IPS-20b (cell line): ENCODE measurements around the gene SLC25A46.
A peak's percentile ranks its signal among the peaks of the same experiment; 100 is the strongest.
"Not testable (repeated sequence)": the region's sequence is repeated elsewhere in the genome, so short reads cannot be mapped to it uniquely, and the experiment has no call there.

Experiments
- H3K27ac ChIP-seq: one replicate; pipeline ENCODE4 v1.5.1; 2013; ENCODE audit warnings: low read length
- H3K27me3 ChIP-seq: 2 replicates; pipeline ENCODE4 v1.6.1; 2013; ENCODE audit warnings: mild to moderate bottlenecking, low read length, inconsistent platforms; ENCODE audit not compliant: insufficient read depth
- H3K36me3 ChIP-seq: 2 replicates; pipeline ENCODE4 v1.6.1; 2013; ENCODE audit warnings: low read depth, mild to moderate bottlenecking, inconsistent platforms, low read length, moderate library complexity; ENCODE audit not compliant: insufficient read depth
- H3K4me1 ChIP-seq: 2 replicates; pipeline ENCODE4 v1.6.1; 2013; ENCODE audit warnings: mild to moderate bottlenecking, control low read depth, inconsistent platforms, low read length, moderate library complexity; ENCODE audit not compliant: insufficient read depth
- H3K4me3 ChIP-seq: 2 replicates; pipeline ENCODE4 v1.5.1; 2013; ENCODE audit warnings: mild to moderate bottlenecking, low read length, inconsistent platforms
- H3K9ac ChIP-seq: 2 replicates; pipeline ENCODE4 v1.6.1; 2013; ENCODE audit warnings: low read depth, mild to moderate bottlenecking, inconsistent platforms, low read length, moderate library complexity
- H3K9me3 ChIP-seq: 2 replicates; pipeline ENCODE4 v1.6.1; 2013; ENCODE audit warnings: mild to moderate bottlenecking, low read depth, low read length, inconsistent platforms; ENCODE audit not compliant: insufficient read depth

SLC25A46 gene

DNA sequence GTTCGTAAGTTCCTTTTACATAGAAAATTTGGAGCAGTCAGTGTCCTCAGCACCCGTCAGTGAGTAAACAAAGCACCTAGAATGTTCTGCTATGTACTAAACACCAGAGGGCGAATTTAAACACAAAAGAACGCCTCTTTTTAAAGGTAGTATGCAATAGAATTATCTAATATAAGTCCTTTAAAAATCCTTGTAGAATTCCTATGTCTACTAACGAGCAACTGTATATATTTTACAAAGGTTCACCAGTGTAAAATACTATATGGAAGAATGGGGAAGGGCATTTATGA lies 11.8 kb upstream of the SLC25A46 start:
- Histone ChIP-seq H3K27me3 (no peaks in the 10 kb centered on the region), H3K27ac (no peak overlapping the region), H3K4me1 (no peaks in the 10 kb centered on the region), H3K9ac (peak overlapping the region; percentile 40; the same call in 1 of the 2 replicates), H3K4me3 (peak overlapping the region; percentile 76), H3K36me3 (no peaks in the 10 kb centered on the region), H3K9me3 (no peaks in the 10 kb centered on the region)

DNA sequence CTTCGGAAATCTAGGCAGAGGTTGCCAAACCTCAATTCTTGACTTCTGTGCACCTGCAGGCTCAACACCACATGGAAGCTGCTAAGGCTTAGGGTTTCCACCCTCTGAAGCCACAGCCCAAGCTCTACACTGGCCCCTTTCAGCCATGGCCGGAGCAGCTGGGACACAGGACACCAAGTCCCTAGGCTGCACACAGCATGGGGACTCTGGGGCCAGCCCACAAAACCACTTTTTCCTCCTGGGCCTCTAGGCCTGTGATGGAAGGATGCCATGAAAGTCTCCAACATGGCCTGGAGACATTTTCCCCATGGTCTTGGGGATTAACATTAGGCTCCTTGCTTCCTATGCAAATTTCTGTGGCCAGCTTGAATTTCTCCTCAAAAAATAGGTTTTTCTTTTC lies 7.3 kb upstream of the SLC25A46 start:
- not testable (repeated sequence) for H3K4me1 ChIP-seq, H3K27ac ChIP-seq, H3K27me3 ChIP-seq

DNA sequence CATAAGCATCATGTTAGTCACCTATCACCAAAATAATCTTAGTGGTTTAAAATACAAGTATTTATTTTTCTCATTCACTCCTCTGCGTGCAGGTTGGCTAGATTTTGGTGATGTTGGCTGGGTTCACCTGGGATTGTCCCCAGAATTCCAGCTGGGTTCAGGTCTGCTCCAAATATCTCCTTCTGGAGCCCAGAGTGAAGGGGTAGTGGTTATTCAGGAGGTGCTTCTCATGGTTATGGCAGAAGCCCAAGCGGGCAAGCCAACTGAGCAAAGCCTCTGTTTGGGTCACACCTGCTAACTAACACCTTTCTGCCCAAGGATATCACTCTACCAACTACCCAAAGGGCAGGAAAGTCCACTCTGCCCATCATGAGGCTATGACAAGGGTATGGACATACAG lies 4.7 kb upstream of the SLC25A46 start:
- Histone ChIP-seq H3K4me1 (no peaks in the 10 kb centered on the region), H3K27ac (no peak overlapping the region), H3K36me3 (no peaks in the 10 kb centered on the region), H3K27me3 (0 out of 2 replicates have a peak, but pooled peaks cover 4% of the 10 kb centered on the region), H3K9me3 (no peaks in the 10 kb centered on the region), H3K4me3 (no peak overlapping the region), H3K9ac (no peak overlapping the region)

More for the DNA sequence above, 7.3 kb upstream of the SLC25A46 start:
- not testable (repeated sequence) for H3K9me3 ChIP-seq, H3K9ac ChIP-seq, H3K36me3 ChIP-seq, H3K4me3 ChIP-seq

DNA sequence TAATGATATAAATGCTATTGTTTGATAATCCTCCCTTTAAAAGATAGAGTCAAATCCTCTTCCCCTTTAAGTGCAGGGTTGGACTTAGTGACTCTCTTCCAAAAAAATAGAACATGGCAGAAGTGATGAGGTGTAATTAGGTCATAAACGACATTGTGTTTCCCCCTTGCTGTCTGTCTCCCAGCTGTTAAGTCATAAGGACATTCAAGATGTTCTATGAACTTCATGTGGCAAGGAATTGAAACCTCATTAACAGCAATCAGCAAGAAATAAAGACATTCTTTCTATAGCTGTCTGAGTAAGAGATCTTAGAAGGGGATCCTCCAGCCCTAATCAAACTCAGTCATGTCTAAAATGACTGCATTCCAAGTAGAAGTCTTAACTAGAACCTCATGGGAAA lies 3.3 kb upstream of the SLC25A46 start:
- H3K36me3 ChIP-seq: no peaks in the 10 kb centered on the region
- H3K9me3 ChIP-seq: no peaks in the 10 kb centered on the region
- 0 out of 2 replicates have a peak, but pooled peaks cover 4% of the 10 kb centered on the region for H3K27me3 ChIP-seq
- H3K9ac ChIP-seq: no peak overlapping the region
- H3K4me1 ChIP-seq: no peaks in the 10 kb centered on the region
- no peak overlapping the region for H3K27ac ChIP-seq
- H3K4me3 ChIP-seq: no peak overlapping the region

DNA sequence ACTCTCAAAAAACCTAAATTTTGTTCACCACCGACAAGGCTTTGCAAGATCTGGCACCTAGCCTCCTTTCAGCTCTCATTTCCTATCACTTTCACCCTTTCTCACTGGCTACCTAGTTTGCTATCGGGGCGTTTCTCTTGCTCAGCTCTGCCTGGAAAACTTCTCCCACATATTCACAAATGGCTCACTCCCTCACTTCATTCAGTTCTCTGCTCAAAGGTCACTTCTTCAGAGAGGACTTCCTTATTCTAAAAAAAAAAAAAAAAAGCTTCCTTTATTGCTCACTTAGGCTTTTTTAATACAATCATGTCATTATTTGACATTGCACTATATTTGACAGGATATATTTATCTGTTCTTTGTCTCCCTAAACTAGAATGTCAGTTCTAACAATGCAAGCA lies 2.1 kb upstream of the SLC25A46 start:
- Histone ChIP-seq H3K4me3 (no peak overlapping the region), H3K9ac (no peak overlapping the region), H3K4me1 (no peaks in the 10 kb centered on the region), H3K27me3 (0 out of 2 replicates have a peak, but pooled peaks cover 4% of the 10 kb centered on the region), H3K36me3 (no peaks in the 10 kb centered on the region), H3K27ac (no peak overlapping the region), H3K9me3 (no peaks in the 10 kb centered on the region)

DNA sequence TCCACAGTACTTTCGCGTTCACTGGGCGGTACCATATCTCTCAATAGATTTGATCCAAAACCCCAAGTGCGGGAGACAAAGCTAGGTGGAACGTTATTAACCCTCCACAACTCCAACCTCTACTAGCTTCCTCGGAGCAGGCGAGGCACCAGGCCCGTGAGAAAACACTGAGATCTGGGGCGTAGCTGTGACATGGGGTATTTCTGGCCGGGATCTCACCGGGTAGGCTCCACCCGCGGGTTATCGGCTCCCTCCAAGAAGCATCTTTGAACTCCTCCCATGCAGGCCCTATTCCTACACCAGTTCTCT lies 350 bp upstream of the SLC25A46 start:
- Histone ChIP-seq H3K9ac (peak overlapping the region; percentile 63; the same call in 1 of the 2 replicates), H3K36me3 (no peaks in the 10 kb centered on the region), H3K4me1 (no peaks in the 10 kb centered on the region), H3K27me3 (0 out of 2 replicates have a peak, but pooled peaks cover 4% of the 10 kb centered on the region), H3K9me3 (no peaks in the 10 kb centered on the region), H3K27ac (no peak overlapping the region), H3K4me3 (peak overlapping the region; percentile 83)

DNA sequence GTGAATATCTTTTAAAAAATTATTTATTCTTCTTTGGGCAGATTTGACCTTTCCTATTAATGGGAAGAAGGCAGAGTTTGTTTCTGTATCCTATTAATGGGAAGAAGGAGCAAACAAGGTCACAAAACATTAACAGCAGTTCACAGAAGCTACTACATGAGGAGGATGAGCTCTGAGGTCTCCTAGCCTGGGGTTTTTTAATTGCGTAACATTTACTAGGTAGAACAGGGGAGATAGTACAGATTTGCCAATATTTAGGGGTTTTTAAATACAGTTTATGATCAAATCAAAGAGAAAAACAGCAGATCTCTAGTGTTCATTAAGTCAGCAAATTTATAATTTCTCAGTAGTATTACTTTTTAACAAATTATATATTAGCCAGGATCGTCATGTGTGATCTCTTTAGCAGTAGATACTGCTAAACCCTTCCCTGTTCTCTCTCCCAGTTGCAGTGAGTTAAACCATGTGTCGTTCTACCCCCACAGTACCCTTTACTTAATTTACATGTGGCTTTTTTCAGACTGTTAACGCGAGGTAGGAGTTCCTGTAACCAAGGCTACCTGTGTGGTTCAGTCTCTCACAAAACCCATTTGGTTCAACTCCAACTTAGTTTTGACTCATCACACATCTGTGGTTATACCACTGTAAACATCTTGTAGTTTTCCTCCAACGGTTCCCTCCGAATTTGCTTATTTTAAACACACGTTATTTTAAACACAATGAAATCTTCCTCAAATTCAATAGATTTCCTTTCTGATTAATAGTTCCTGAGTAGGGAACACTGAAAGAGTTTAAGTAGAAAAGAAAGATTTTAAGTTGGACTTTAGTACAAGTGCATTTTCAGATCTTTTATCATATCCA lies 13.3 kb downstream of the SLC25A46 start:
- no peak overlapping the region for H3K4me3 ChIP-seq
- H3K4me1 ChIP-seq: no peaks in the 10 kb centered on the region
- no peak overlapping the region for H3K27ac ChIP-seq
- peaks cover 21% of the 10 kb centered on the region for H3K36me3 ChIP-seq
- H3K9me3 ChIP-seq: no peaks in the 10 kb centered on the region
- no peak overlapping the region for H3K9ac ChIP-seq
- H3K27me3 ChIP-seq: no peaks in the 10 kb centered on the region

DNA sequence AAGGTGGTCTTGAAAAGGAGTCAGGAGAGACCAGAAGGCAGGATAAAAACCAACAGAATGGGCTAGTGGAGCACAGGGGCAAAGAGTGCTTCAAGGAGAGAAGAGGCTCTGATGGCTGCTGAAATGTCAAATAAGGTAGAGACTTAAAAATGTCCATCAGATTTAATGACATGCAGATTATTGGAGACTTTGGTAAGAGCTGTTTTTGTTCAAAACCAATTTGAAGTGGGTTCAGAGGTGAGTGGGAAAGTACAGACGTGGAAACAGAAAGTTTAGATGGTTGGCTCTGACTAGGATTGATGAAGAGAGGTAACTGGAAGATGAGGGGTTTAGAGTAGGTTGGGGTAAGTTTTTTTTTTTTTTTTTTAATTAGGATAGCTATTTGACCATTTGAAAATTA lies 14.1 kb downstream of the SLC25A46 start:
- H3K36me3 ChIP-seq: peaks cover 24% of the 10 kb centered on the region
- no peaks in the 10 kb centered on the region for H3K27me3 ChIP-seq
- H3K9ac ChIP-seq: no peak overlapping the region
- H3K4me3 ChIP-seq: no peak overlapping the region
- H3K27ac ChIP-seq: no peak overlapping the region
- no peaks in the 10 kb centered on the region for H3K4me1 ChIP-seq
- H3K9me3 ChIP-seq: no peaks in the 10 kb centered on the region

DNA sequence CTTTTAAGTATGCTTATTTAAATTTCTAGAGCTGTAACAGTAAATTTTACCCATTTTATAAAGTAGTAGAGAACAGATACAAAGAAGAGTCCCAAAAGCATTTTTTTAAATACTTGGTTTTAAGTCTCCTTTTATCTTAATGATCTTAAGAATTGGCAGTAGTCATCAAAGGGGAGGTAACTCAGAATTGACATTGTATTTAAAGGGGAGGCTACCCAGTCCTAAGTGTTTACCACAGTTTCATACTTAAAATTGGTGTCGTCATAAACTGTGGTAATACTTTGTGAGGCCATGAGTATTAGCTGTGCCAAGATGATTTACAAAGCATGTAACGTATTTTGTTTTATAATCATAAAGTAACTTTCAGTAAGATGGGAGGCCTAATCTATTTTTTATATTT lies 14.8 kb downstream of the SLC25A46 start:
- H3K27ac ChIP-seq: no peak overlapping the region
- H3K4me3 ChIP-seq: no peak overlapping the region
- no peaks in the 10 kb centered on the region for H3K27me3 ChIP-seq
- no peaks in the 10 kb centered on the region for H3K4me1 ChIP-seq
- no peak overlapping the region for H3K9ac ChIP-seq
- H3K9me3 ChIP-seq: no peaks in the 10 kb centered on the region
- H3K36me3 ChIP-seq: peaks cover 25% of the 10 kb centered on the region

DNA sequence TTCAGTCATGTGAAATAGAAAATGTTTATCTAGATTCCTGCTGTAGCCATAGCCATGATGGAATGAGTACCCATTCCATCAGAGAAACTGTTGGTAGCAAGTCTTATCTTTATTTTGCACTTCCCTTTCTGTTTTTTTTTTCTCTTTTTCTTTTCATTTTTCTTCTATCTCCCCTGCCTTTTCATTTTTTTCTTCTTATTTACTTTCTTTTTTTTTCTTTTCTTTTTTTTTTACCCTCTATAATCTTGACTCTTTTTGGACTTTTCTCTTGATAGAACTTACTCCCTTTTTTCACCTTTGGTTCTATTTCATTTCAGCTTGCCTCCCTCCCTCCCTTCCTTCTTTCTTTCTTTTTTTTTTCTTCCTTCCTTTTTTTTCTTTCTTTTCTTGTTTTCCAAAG lies 15.4 kb downstream of the SLC25A46 start:
- Histone ChIP-seq H3K36me3 (peaks cover 22% of the 10 kb centered on the region), H3K27ac (no peak overlapping the region), H3K27me3 (no peaks in the 10 kb centered on the region), H3K4me1 (no peaks in the 10 kb centered on the region), H3K9me3 (no peaks in the 10 kb centered on the region), H3K4me3 (no peak overlapping the region), H3K9ac (no peak overlapping the region)

DNA sequence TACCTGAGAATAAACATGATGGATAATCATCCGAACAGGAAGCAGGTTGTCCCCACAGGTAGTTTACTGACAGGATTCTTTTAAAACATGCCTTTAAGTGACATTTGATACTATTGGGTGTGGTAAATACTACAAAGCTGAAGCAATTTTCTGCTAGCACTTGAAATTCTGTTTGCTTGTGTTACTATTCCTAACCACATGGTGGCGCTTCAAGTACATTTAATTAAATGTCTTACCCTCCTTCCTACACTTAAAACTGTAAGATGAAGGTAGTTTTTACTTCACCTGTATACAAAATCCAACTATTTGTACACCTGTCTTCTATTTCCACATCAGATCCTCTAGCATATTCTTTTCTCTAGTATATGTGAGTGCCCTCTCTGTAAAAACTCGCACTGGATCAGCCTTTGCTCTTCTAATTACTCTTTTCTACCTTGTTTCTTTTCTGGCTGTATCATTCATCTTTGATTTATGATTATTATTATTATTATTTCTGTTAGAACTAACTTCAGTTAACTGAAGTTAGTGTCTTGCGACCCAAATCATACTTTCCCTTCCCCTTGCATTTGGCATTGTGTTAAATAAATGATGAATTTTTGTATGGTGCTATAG lies 18.4 kb downstream of the SLC25A46 start:
- no peak overlapping the region for H3K9ac ChIP-seq
- H3K9me3 ChIP-seq: no peaks in the 10 kb centered on the region
- H3K27me3 ChIP-seq: no peaks in the 10 kb centered on the region
- H3K4me3 ChIP-seq: no peak overlapping the region
- peaks cover 47% of the 10 kb centered on the region for H3K36me3 ChIP-seq
- no peak overlapping the region for H3K27ac ChIP-seq
- no peaks in the 10 kb centered on the region for H3K4me1 ChIP-seq

DNA sequence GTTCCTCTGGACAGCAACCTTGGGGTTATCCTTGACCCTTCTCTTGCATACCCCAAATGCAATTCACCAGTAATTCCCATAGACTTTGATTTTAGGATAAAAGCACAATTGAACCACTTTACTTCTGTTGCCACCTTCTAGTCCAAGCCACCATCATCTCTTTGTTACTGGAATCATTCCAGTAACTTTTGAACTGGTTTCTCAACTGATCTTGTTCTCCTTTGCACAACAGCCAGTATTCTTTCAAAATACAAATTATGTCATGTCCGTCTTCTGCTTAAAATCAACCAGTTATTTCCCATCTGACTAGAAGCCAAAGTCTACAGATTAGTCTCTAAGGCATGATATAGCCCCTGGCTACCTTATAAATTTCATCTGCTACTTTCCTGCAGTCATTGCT lies 21.4 kb downstream of the SLC25A46 start:
- Histone ChIP-seq H3K9ac (no peak overlapping the region), H3K4me1 (no peaks in the 10 kb centered on the region), H3K27me3 (no peaks in the 10 kb centered on the region), H3K4me3 (no peak overlapping the region), H3K27ac (no peak overlapping the region), H3K9me3 (no peaks in the 10 kb centered on the region), H3K36me3 (peaks cover 50% of the 10 kb centered on the region)
